ENCODE measurements around the gene CADM2.
"Not testable (repeated sequence)": the region's sequence is repeated elsewhere in the genome, so short reads cannot be mapped to it uniquely, and the experiment has no call there.

The CADM2 gene

GRCh38 chr3:85706130-85706529 lies 747.3 kb downstream of the CADM2 start:
- no peak overlapping the region for H3K4me3 ChIP-seq (ENCODE audit: low read length)
- H3K9ac ChIP-seq (ENCODE audit: low read depth, low read length): no peak overlapping the region

GRCh38 chr3:85708325-85708724 lies 749.5 kb downstream of the CADM2 start:
- H3K9me3 ChIP-seq (replicated peaks; ENCODE audit: low read length); H3K4me3 ChIP-seq (ENCODE audit: low read length); H3K27me3 ChIP-seq (ENCODE audit: control insufficient read depth, insufficient read depth, low read length); H3K36me3 ChIP-seq (ENCODE audit: insufficient read depth, low read length); H3K9ac ChIP-seq (ENCODE audit: low read depth, low read length); H3K4me1 ChIP-seq (ENCODE audit: control insufficient read depth, insufficient read depth, low read length); H3K4me2 ChIP-seq (ENCODE audit: low read length): not testable (repeated sequence)

More at GRCh38 chr3:85706130-85706529, 747.3 kb downstream of the CADM2 start:
- Histone ChIP-seq H3K27me3 (ENCODE audit: control insufficient read depth, insufficient read depth, low read length) (no peaks in the 10 kb centered on the region), H3K4me2 (ENCODE audit: low read length) (no peak overlapping the region), H3K4me1 (ENCODE audit: control insufficient read depth, insufficient read depth, low read length) (no peaks in the 10 kb centered on the region), H3K36me3 (ENCODE audit: insufficient read depth, low read length) (no peaks in the 10 kb centered on the region), H3K9me3 (replicated peaks; ENCODE audit: low read length) (no peaks in the 10 kb centered on the region)

GRCh38 chr3:85709346-85709892 lies 750.6 kb downstream of the CADM2 start:
- H3K9me3 ChIP-seq (replicated peaks; ENCODE audit: low read length): no peaks in the 10 kb centered on the region
- no peaks in the 10 kb centered on the region for H3K4me1 ChIP-seq (ENCODE audit: control insufficient read depth, insufficient read depth, low read length)
- no peak overlapping the region for H3K9ac ChIP-seq (ENCODE audit: low read depth, low read length)
- H3K4me2 ChIP-seq (ENCODE audit: low read length): no peak overlapping the region
- no peak overlapping the region for H3K4me3 ChIP-seq (ENCODE audit: low read length)
- no peaks in the 10 kb centered on the region for H3K27me3 ChIP-seq (ENCODE audit: control insufficient read depth, insufficient read depth, low read length)
- H3K36me3 ChIP-seq (ENCODE audit: insufficient read depth, low read length): no peaks in the 10 kb centered on the region

GRCh38 chr3:85710490-85710889 lies 751.7 kb downstream of the CADM2 start:
- Histone ChIP-seq H3K9ac (ENCODE audit: low read depth, low read length) (no peak overlapping the region), H3K4me3 (ENCODE audit: low read length) (no peak overlapping the region), H3K27me3 (ENCODE audit: control insufficient read depth, insufficient read depth, low read length) (no peaks in the 10 kb centered on the region), H3K4me2 (ENCODE audit: low read length) (no peak overlapping the region), H3K36me3 (ENCODE audit: insufficient read depth, low read length) (no peaks in the 10 kb centered on the region), H3K9me3 (replicated peaks; ENCODE audit: low read length) (no peaks in the 10 kb centered on the region), H3K4me1 (ENCODE audit: control insufficient read depth, insufficient read depth, low read length) (no peaks in the 10 kb centered on the region)

GRCh38 chr3:85721409-85722145 lies 762.8 kb downstream of the CADM2 start:
- no peak overlapping the region for H3K4me2 ChIP-seq (ENCODE audit: low read length)
- H3K4me1 ChIP-seq (ENCODE audit: control insufficient read depth, insufficient read depth, low read length): peaks cover 14% of the 10 kb centered on the region
- H3K4me3 ChIP-seq (ENCODE audit: low read length): no peak overlapping the region
- no peaks in the 10 kb centered on the region for H3K36me3 ChIP-seq (ENCODE audit: insufficient read depth, low read length)
- H3K9me3 ChIP-seq (replicated peaks; ENCODE audit: low read length): no peaks in the 10 kb centered on the region
- H3K27me3 ChIP-seq (ENCODE audit: control insufficient read depth, insufficient read depth, low read length): no peaks in the 10 kb centered on the region
- H3K9ac ChIP-seq (ENCODE audit: low read depth, low read length): no peak overlapping the region

GRCh38 chr3:85725809-85726208 lies 767.0 kb downstream of the CADM2 start:
- peaks cover 15% of the 10 kb centered on the region for H3K4me1 ChIP-seq (ENCODE audit: control insufficient read depth, insufficient read depth, low read length)
- H3K9ac ChIP-seq (ENCODE audit: low read depth, low read length): no peak overlapping the region
- H3K4me2 ChIP-seq (ENCODE audit: low read length): no peak overlapping the region

GRCh38 chr3:85726241-85726640 lies 767.5 kb downstream of the CADM2 start:
- Histone ChIP-seq H3K4me2 (ENCODE audit: low read length) (no peak overlapping the region), H3K4me1 (ENCODE audit: control insufficient read depth, insufficient read depth, low read length) (peaks cover 15% of the 10 kb centered on the region), H3K36me3 (ENCODE audit: insufficient read depth, low read length) (no peaks in the 10 kb centered on the region), H3K4me3 (ENCODE audit: low read length) (no peak overlapping the region), H3K27me3 (ENCODE audit: control insufficient read depth, insufficient read depth, low read length) (no peaks in the 10 kb centered on the region), H3K9me3 (replicated peaks; ENCODE audit: low read length) (no peaks in the 10 kb centered on the region), H3K9ac (ENCODE audit: low read depth, low read length) (no peak overlapping the region)

More at GRCh38 chr3:85725809-85726208, 767.0 kb downstream of the CADM2 start:
- Histone ChIP-seq H3K27me3 (ENCODE audit: control insufficient read depth, insufficient read depth, low read length) (no peaks in the 10 kb centered on the region), H3K4me3 (ENCODE audit: low read length) (no peak overlapping the region), H3K36me3 (ENCODE audit: insufficient read depth, low read length) (no peaks in the 10 kb centered on the region), H3K9me3 (replicated peaks; ENCODE audit: low read length) (no peaks in the 10 kb centered on the region)

- Histone ChIP-seq H3K27me3 (ENCODE audit: control insufficient read depth, insufficient read depth, low read length) (no peaks in the 10 kb centered on the region), H3K9ac (ENCODE audit: low read depth, low read length) (no peak overlapping the region), H3K4me1 (ENCODE audit: control insufficient read depth, insufficient read depth, low read length) (no peaks in the 10 kb centered on the region), H3K4me3 (ENCODE audit: low read length) (no peak overlapping the region), H3K36me3 (ENCODE audit: insufficient read depth, low read length) (no peaks in the 10 kb centered on the region), H3K9me3 (replicated peaks; ENCODE audit: low read length) (no peaks in the 10 kb centered on the region), H3K4me2 (ENCODE audit: low read length) (no peak overlapping the region)
These were observed 779.1 kb downstream of the CADM2 start for GRCh38 chr3:85737846-85738245.

GRCh38 chr3:85740561-85740960 lies 781.8 kb downstream of the CADM2 start:
- H3K27me3 ChIP-seq (ENCODE audit: control insufficient read depth, insufficient read depth, low read length): no peaks in the 10 kb centered on the region
- H3K36me3 ChIP-seq (ENCODE audit: insufficient read depth, low read length): no peaks in the 10 kb centered on the region
- no peak overlapping the region for H3K4me3 ChIP-seq (ENCODE audit: low read length)
- H3K4me1 ChIP-seq (ENCODE audit: control insufficient read depth, insufficient read depth, low read length): no peaks in the 10 kb centered on the region
- H3K9ac ChIP-seq (ENCODE audit: low read depth, low read length): no peak overlapping the region
- no peaks in the 10 kb centered on the region for H3K9me3 ChIP-seq (replicated peaks; ENCODE audit: low read length)
- H3K4me2 ChIP-seq (ENCODE audit: low read length): no peak overlapping the region

- H3K27me3 ChIP-seq (ENCODE audit: control insufficient read depth, insufficient read depth, low read length): peaks cover 3% of the 10 kb centered on the region
- H3K4me2 ChIP-seq (ENCODE audit: low read length): no peak overlapping the region
- H3K4me3 ChIP-seq (ENCODE audit: low read length): no peak overlapping the region
- no peaks in the 10 kb centered on the region for H3K36me3 ChIP-seq (ENCODE audit: insufficient read depth, low read length)
- no peaks in the 10 kb centered on the region for H3K9me3 ChIP-seq (replicated peaks; ENCODE audit: low read length)
- no peak overlapping the region for H3K9ac ChIP-seq (ENCODE audit: low read depth, low read length)
- peaks cover 7% of the 10 kb centered on the region for H3K4me1 ChIP-seq (ENCODE audit: control insufficient read depth, insufficient read depth, low read length)
These were observed 799.7 kb downstream of the CADM2 start for GRCh38 chr3:85758442-85758841.

- H3K4me2 ChIP-seq (ENCODE audit: low read length): no peak overlapping the region
- no peaks in the 10 kb centered on the region for H3K9me3 ChIP-seq (replicated peaks; ENCODE audit: low read length)
- H3K36me3 ChIP-seq (ENCODE audit: insufficient read depth, low read length): no peaks in the 10 kb centered on the region
- no peaks in the 10 kb centered on the region for H3K27me3 ChIP-seq (ENCODE audit: control insufficient read depth, insufficient read depth, low read length)
- H3K9ac ChIP-seq (ENCODE audit: low read depth, low read length): no peak overlapping the region
- H3K4me1 ChIP-seq (ENCODE audit: control insufficient read depth, insufficient read depth, low read length): peaks cover 7% of the 10 kb centered on the region
- H3K4me3 ChIP-seq (ENCODE audit: low read length): no peak overlapping the region
These were observed 801.6 kb downstream of the CADM2 start for GRCh38 chr3:85760342-85760741.

GRCh38 chr3:85780806-85781205 lies 822.0 kb downstream of the CADM2 start:
- H3K4me1 ChIP-seq (ENCODE audit: control insufficient read depth, insufficient read depth, low read length): peaks cover 10% of the 10 kb centered on the region
- H3K36me3 ChIP-seq (ENCODE audit: insufficient read depth, low read length): no peaks in the 10 kb centered on the region
- H3K27me3 ChIP-seq (ENCODE audit: control insufficient read depth, insufficient read depth, low read length): no peaks in the 10 kb centered on the region
- H3K9me3 ChIP-seq (replicated peaks; ENCODE audit: low read length): no peaks in the 10 kb centered on the region
- H3K4me2 ChIP-seq (ENCODE audit: low read length): no peak overlapping the region
- H3K9ac ChIP-seq (ENCODE audit: low read depth, low read length): no peak overlapping the region
- H3K4me3 ChIP-seq (ENCODE audit: low read length): no peak overlapping the region
